ENCODE data around the gene TRIO. TPM values are rescaled to one million over a fixed set of nuclear protein-coding genes. Genes with fewer than 3 reads are reported as not detected.

Gene TRIO
- total RNA-seq, 1 experiment from 2014 or later = 68.4 TPM

- TF ChIP-seq, protein P1, sequence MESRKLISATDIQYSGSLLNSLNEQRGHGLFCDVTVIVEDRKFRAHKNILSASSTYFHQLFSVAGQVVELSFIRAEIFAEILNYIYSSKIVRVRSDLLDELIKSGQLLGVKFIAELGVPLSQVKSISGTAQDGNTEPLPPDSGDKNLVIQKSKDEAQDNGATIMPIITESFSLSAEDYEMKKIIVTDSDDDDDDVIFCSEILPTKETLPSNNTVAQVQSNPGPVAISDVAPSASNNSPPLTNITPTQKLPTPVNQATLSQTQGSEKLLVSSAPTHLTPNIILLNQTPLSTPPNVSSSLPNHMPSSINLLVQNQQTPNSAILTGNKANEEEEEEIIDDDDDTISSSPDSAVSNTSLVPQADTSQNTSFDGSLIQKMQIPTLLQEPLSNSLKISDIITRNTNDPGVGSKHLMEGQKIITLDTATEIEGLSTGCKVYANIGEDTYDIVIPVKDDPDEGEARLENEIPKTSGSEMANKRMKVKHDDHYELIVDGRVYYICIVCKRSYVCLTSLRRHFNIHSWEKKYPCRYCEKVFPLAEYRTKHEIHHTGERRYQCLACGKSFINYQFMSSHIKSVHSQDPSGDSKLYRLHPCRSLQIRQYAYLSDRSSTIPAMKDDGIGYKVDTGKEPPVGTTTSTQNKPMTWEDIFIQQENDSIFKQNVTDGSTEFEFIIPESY (IDR thresholded peaks at IDR 0.05; ENCODE audit: extremely low read depth, insufficient replicate concordance, low read length) = no peak
- no peak for TF ChIP-seq ELF1 (IDR thresholded peaks at IDR 0.05; ENCODE audit: borderline replicate concordance, low read depth)
Measured at GRCh38 chr5:14105718-14106410, 37.3 kb upstream of the TRIO start (continued).

DNA sequence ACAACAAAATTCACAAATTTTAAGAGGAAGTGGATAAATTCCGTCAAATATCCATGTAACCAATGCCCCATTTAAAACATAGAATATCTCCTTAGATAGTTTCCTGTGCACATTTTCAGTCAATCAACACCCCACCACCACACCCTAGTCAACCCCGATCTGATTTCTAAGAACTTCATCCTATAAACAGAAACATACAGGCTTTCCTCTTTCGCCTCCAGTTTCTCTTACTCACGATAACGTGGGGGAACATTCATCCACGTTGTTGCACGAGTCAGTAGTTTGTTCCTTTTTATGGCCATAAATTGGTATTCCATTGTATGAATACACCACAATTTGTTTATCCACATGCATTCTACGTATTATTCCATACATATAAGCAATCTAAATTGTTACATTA is 35.6 kb upstream of the TRIO start:
- H3K4me3 ChIP-seq (replicated peaks in 1 of 2; ENCODE audit: low read depth in 1 of 2, low read length in 2 of 2) = no peak overlapping the region
- no peaks in the 10 kb centered on the region for H4K20me1 ChIP-seq (ENCODE audit: insufficient read depth)
- no peaks in the 10 kb centered on the region for H3K79me2 ChIP-seq (ENCODE audit: insufficient read depth, low read length)
- intact Hi-C loops (cut with micrococcal nuclease) = loop anchor here (5.0 to 10.0 kb wide), 3 partner anchors 120 to 537 kb away; no protein-coding TSS in a partner anchor
- RAD21 ChIA-PET (ENCODE audit: low non-redundant PET in 1 of 2, low total read pairs in 2 of 2, uncharacterized antibody in 2 of 2, unreplicated experiment in 2 of 2) = interaction anchor here in 1 of 2 experiments (1.0 kb wide), 1 partner anchor 33 kb away, joined by 4 read pairs; no protein-coding TSS in a partner anchor
- no peaks in the 10 kb centered on the region for H3K27me3 ChIP-seq (ENCODE audit: insufficient read depth, low read length)
- H3K9ac ChIP-seq (ENCODE audit: low read length) = no peak overlapping the region
- peaks cover 18 to 40% of the 10 kb centered on the region in 2 experiments for H3K4me1 ChIP-seq (ENCODE audit: control insufficient read depth in 1 of 2, insufficient read depth in 2 of 2, low read length in 2 of 2)
- no TSS peak for BruUV-seq (replicated peaks)
- no peak overlapping the region for H3K4me2 ChIP-seq (ENCODE audit: low read length)
- DNase-seq (ENCODE audit: low read depth, low spot score) (no peak), ATAC-seq (no peak)
- H3K9me2 ChIP-seq (ENCODE audit: insufficient read depth) = peaks cover 2% of the 10 kb centered on the region; the same call in 1 of the 2 replicates
- no peak overlapping the region for H3K27ac ChIP-seq (ENCODE audit: low read depth, low read length)
- POLR2A ChIA-PET = no interaction called here
- no peaks in the 10 kb centered on the region for H3K9me3 ChIP-seq (ENCODE audit: control insufficient read depth in 1 of 2, insufficient read depth in 1 of 2, low read depth in 1 of 2, low read length in 2 of 2)
- peak overlapping the region; percentile 100 for H2AFZ ChIP-seq (ENCODE audit: low read depth, low read length, poor library complexity, severe bottlenecking)
- no peaks in the 10 kb centered on the region for H3K36me3 ChIP-seq (ENCODE audit: control insufficient read depth in 1 of 2, insufficient read depth in 2 of 2, low read length in 2 of 2)
- CTCF ChIA-PET = interaction anchor here (0.9 to 1.4 kb wide), 2 partner anchors 83 to 255 kb away, joined by 3 read pairs; no protein-coding TSS in a partner anchor
- no peak for TF ChIP-seq ELF1 (IDR thresholded peaks at IDR 0.05; ENCODE audit: borderline replicate concordance, low read depth)
- TF ChIP-seq JUND (IDR thresholded peaks at IDR 0.05) = no peak
- no peak for TF ChIP-seq POLR2AphosphoS5 (IDR thresholded peaks at IDR 0.05; ENCODE audit: low read depth, low read length)
- TF ChIP-seq SRF (IDR thresholded peaks at IDR 0.05; ENCODE audit: low read depth) = no peak
- no peak for TF ChIP-seq RAD21 (IDR thresholded peaks at IDR 0.05; ENCODE audit: low read depth)
- TF ChIP-seq, protein P1 (IDR thresholded peaks at IDR 0.05; ENCODE audit: extremely low read depth, insufficient replicate concordance, low read length) = no peak
- no peak for TF ChIP-seq TCF7L2 (IDR thresholded peaks at IDR 0.05; ENCODE audit: borderline replicate concordance, extremely low read depth, insufficient read depth, insufficient read length)
- no peak for TF ChIP-seq SIN3A (IDR thresholded peaks at IDR 0.05; ENCODE audit: low read depth)
- TF ChIP-seq, protein P2, sequence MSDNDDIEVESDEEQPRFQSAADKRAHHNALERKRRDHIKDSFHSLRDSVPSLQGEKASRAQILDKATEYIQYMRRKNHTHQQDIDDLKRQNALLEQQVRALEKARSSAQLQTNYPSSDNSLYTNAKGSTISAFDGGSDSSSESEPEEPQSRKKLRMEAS (IDR thresholded peaks at IDR 0.05) = no peak
- no peak for TF ChIP-seq ATF3 (IDR thresholded peaks at IDR 0.05)
- no peak for TF ChIP-seq YY1 (IDR thresholded peaks at IDR 0.05; ENCODE audit: extremely low read depth, insufficient replicate concordance, low read depth, low read length)
- TF ChIP-seq, protein P3, sequence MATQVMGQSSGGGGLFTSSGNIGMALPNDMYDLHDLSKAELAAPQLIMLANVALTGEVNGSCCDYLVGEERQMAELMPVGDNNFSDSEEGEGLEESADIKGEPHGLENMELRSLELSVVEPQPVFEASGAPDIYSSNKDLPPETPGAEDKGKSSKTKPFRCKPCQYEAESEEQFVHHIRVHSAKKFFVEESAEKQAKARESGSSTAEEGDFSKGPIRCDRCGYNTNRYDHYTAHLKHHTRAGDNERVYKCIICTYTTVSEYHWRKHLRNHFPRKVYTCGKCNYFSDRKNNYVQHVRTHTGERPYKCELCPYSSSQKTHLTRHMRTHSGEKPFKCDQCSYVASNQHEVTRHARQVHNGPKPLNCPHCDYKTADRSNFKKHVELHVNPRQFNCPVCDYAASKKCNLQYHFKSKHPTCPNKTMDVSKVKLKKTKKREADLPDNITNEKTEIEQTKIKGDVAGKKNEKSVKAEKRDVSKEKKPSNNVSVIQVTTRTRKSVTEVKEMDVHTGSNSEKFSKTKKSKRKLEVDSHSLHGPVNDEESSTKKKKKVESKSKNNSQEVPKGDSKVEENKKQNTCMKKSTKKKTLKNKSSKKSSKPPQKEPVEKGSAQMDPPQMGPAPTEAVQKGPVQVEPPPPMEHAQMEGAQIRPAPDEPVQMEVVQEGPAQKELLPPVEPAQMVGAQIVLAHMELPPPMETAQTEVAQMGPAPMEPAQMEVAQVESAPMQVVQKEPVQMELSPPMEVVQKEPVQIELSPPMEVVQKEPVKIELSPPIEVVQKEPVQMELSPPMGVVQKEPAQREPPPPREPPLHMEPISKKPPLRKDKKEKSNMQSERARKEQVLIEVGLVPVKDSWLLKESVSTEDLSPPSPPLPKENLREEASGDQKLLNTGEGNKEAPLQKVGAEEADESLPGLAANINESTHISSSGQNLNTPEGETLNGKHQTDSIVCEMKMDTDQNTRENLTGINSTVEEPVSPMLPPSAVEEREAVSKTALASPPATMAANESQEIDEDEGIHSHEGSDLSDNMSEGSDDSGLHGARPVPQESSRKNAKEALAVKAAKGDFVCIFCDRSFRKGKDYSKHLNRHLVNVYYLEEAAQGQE (IDR thresholded peaks at IDR 0.05; ENCODE audit: low read depth) = no peak
- TF ChIP-seq EZH2 (IDR thresholded peaks at IDR 0.05) = no peak
- no peak for TF ChIP-seq CBX3 (IDR thresholded peaks at IDR 0.05; ENCODE audit: low read depth)
- TF ChIP-seq ZFX (IDR thresholded peaks at IDR 0.05) = no peak
- no peak for TF ChIP-seq ZNF274 (IDR thresholded peaks at IDR 0.05; ENCODE audit: low read depth, low read length)

All from HCT116 (cell line).